ENCODE results near the gene PLEKHG1. TPM values are rescaled to one million over a fixed set of nuclear protein-coding genes. Genes with fewer than 3 reads are reported as not detected.

Gene PLEKHG1
- total RNA-seq, 6 experiments from 2014 or later, result 0.07 TPM; not detected in 5

- DNase-seq, result no peak
- H3K27ac Mint-ChIP-seq, result no peak overlapping the region
- TF ChIP-seq CTCF (IDR thresholded peaks at IDR 0.05), result no peak
Measured at GRCh38 chr6:150588888-150589499, 10.7 kb upstream of the PLEKHG1 start.

GRCh38 chr6:150589852-150590251 lies 9.8 kb upstream of the PLEKHG1 start:
- no peaks in the 10 kb centered on the region for H3K4me1 Mint-ChIP-seq (ENCODE audit: low read depth)
- DNase-seq, result no peak
- no peak overlapping the region for H3K27ac Mint-ChIP-seq
- H3K9me3 Mint-ChIP-seq, result no peaks in the 10 kb centered on the region
- no peak overlapping the region for H3K4me3 Mint-ChIP-seq
- TF ChIP-seq CTCF (IDR thresholded peaks at IDR 0.05), result no peak
- H3K36me3 Mint-ChIP-seq (ENCODE audit: low read depth), result no peaks in the 10 kb centered on the region
- peaks cover 4% of the 10 kb centered on the region for H3K27me3 Mint-ChIP-seq (ENCODE audit: insufficient read depth)

More at GRCh38 chr6:150588888-150589499, 10.7 kb upstream of the PLEKHG1 start:
- no peaks in the 10 kb centered on the region for H3K4me1 Mint-ChIP-seq (ENCODE audit: low read depth)
- H3K36me3 Mint-ChIP-seq (ENCODE audit: low read depth), result no peaks in the 10 kb centered on the region
- no peaks in the 10 kb centered on the region; the same call in 1 of the 2 replicates for H3K9me3 Mint-ChIP-seq
- H3K4me3 Mint-ChIP-seq, result no peak overlapping the region
- peaks cover 4% of the 10 kb centered on the region for H3K27me3 Mint-ChIP-seq (ENCODE audit: insufficient read depth)

GRCh38 chr6:150590446-150590845 lies 9.2 kb upstream of the PLEKHG1 start:
- Mint-ChIP-seq H3K27ac (no peak overlapping the region), H3K4me3 (no peak overlapping the region), H3K9me3 (no peaks in the 10 kb centered on the region), H3K27me3 (ENCODE audit: insufficient read depth) (peaks cover 4% of the 10 kb centered on the region), H3K4me1 (ENCODE audit: low read depth) (no peaks in the 10 kb centered on the region), H3K36me3 (ENCODE audit: low read depth) (no peaks in the 10 kb centered on the region)
- TF ChIP-seq CTCF (IDR thresholded peaks at IDR 0.05), result no peak
- DNase-seq, result no peak

GRCh38 chr6:150592377-150592995 lies 7.2 kb upstream of the PLEKHG1 start:
- Mint-ChIP-seq H3K4me3 (no peak overlapping the region), H3K4me1 (ENCODE audit: low read depth) (no peaks in the 10 kb centered on the region), H3K27ac (no peak overlapping the region), H3K27me3 (ENCODE audit: insufficient read depth) (peaks cover 1% of the 10 kb centered on the region), H3K36me3 (ENCODE audit: low read depth) (no peaks in the 10 kb centered on the region), H3K9me3 (no peaks in the 10 kb centered on the region)
- no peak for TF ChIP-seq CTCF (IDR thresholded peaks at IDR 0.05)
- no peak for DNase-seq

- Mint-ChIP-seq H3K27ac (no peak overlapping the region), H3K9me3 (no peaks in the 10 kb centered on the region), H3K36me3 (ENCODE audit: low read depth) (no peaks in the 10 kb centered on the region), H3K4me3 (no peak overlapping the region), H3K27me3 (ENCODE audit: insufficient read depth) (no peaks in the 10 kb centered on the region; the same call in 1 of the 2 replicates), H3K4me1 (ENCODE audit: low read depth) (no peaks in the 10 kb centered on the region)
- TF ChIP-seq CTCF (IDR thresholded peaks at IDR 0.05), result no peak
- no peak for DNase-seq
Measured at GRCh38 chr6:150593119-150593518, 6.6 kb upstream of the PLEKHG1 start.

All from HFFc6 (cell line).